Mammary epithelial cell (primary cell): ENCODE results near the gene MAPK1IP1L.

Experiments
- EZH2 ChIP-seq: IDR thresholded peaks from 2 replicates; pipeline ENCODE4 v1.6.1; 2012; ENCODE audit warnings: low read length, inconsistent platforms, borderline replicate concordance
- TF ChIP-seq, protein P1 (sequence below), 2 donors: IDR thresholded peaks in 1 of 2; conservative IDR thresholded peaks in 1 of 2; 2 replicates each; pipeline ENCODE4 v1.5.1; 2011 to 2012; ENCODE audit warnings: inconsistent platforms in 2 of 2, low read length in 2 of 2, mild to moderate bottlenecking in 2 of 2, control low read depth in 1 of 2, low read depth in 1 of 2; ENCODE audit not compliant: insufficient read depth in 1 of 2; ENCODE audit errors: extremely low read depth in 1 of 2

DNA sequence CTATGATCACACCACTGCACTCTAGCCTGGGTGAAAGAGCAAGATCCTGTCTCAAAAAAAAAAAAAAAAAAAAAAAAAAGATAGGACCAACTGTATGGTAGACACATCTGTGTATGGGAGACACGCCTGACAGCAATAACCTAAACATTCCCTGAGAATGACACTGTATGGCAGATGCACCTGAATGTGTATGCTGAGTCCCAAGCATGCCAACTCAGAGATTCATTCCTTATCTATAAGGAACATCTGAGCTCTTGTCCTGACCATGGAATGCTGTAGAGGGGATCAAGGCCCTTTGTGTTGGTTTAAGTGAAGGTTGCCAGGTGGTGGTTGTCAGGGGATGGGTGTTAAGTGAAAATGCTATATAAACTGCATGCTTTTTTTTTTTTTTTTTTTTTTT lies 58.4 kb downstream of the MAPK1IP1L start:
- TF ChIP-seq, protein P1, sequence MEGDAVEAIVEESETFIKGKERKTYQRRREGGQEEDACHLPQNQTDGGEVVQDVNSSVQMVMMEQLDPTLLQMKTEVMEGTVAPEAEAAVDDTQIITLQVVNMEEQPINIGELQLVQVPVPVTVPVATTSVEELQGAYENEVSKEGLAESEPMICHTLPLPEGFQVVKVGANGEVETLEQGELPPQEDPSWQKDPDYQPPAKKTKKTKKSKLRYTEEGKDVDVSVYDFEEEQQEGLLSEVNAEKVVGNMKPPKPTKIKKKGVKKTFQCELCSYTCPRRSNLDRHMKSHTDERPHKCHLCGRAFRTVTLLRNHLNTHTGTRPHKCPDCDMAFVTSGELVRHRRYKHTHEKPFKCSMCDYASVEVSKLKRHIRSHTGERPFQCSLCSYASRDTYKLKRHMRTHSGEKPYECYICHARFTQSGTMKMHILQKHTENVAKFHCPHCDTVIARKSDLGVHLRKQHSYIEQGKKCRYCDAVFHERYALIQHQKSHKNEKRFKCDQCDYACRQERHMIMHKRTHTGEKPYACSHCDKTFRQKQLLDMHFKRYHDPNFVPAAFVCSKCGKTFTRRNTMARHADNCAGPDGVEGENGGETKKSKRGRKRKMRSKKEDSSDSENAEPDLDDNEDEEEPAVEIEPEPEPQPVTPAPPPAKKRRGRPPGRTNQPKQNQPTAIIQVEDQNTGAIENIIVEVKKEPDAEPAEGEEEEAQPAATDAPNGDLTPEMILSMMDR (conservative IDR thresholded peaks at IDR 0.05 in 1 of 2, IDR thresholded peaks at IDR 0.05 in 1 of 2; ENCODE audit: extremely low read depth in 1 of 2, insufficient read depth in 1 of 2, low read depth in 1 of 2, low read length in 2 of 2) = no peak
- TF ChIP-seq EZH2 = no peak
